Osteoblast (primary cell): ENCODE data around the gene C16orf54. TPM values are rescaled to one million over a fixed set of nuclear protein-coding genes. Genes with fewer than 3 reads are reported as not detected.
A peak's percentile ranks its signal among the peaks of the same experiment; 100 is the strongest.

Source experiments
- DNase-seq: peaks from one replicate; pipeline ENCODE4 v3.0.0; 2011; ENCODE audit warnings: low spot score, mixed read lengths; ENCODE audit not compliant: insufficient read length; ENCODE audit errors: missing footprints
- H2AFZ ChIP-seq: 2 replicates; pipeline ENCODE4 v1.6.0; 2011; ENCODE audit warnings: mild to moderate bottlenecking, low read length
- H3K27ac ChIP-seq: 2 replicates; pipeline ENCODE4 v1.5.1; 2011; ENCODE audit warnings: mild to moderate bottlenecking, low read depth, low read length, moderate library complexity
- H3K27me3 ChIP-seq: 2 replicates; pipeline ENCODE4 v1.6.0; 2012; ENCODE audit warnings: mild to moderate bottlenecking, control low read depth, inconsistent platforms, low read length, moderate library complexity; ENCODE audit not compliant: insufficient read depth
- H3K36me3 ChIP-seq: 2 replicates; pipeline ENCODE4 v1.5.1; 2011; ENCODE audit warnings: mild to moderate bottlenecking, low read length, control low read depth, moderate library complexity; ENCODE audit not compliant: insufficient read depth
- H3K4me1 ChIP-seq: 2 replicates; pipeline ENCODE4 v1.5.1; 2011; ENCODE audit warnings: mild to moderate bottlenecking, low read length, control low read depth, moderate library complexity; ENCODE audit not compliant: insufficient read depth
- H3K4me2 ChIP-seq: 2 replicates; pipeline ENCODE4 v1.6.0; 2011; ENCODE audit warnings: mild to moderate bottlenecking, low read length; ENCODE audit not compliant: insufficient read depth
- H3K4me3 ChIP-seq: fragments of 200-600 bp; sonication (generic); 3 replicates; pipeline ENCODE4 v1.5.1; 2012; ENCODE audit warnings: mild to moderate bottlenecking, low read length, inconsistent platforms; ENCODE audit not compliant: insufficient read depth
- H3K79me2 ChIP-seq: 2 replicates; pipeline ENCODE4 v1.6.0; 2012; ENCODE audit warnings: mild to moderate bottlenecking, low read length, control low read depth, inconsistent platforms; ENCODE audit not compliant: insufficient read depth
- H3K9me3 ChIP-seq: 2 replicates; pipeline ENCODE4 v1.5.1; 2011; ENCODE audit warnings: low read depth, low read length, control low read depth
- H4K20me1 ChIP-seq: 2 replicates; pipeline ENCODE4 v1.6.0; 2012; ENCODE audit warnings: mild to moderate bottlenecking, low read length, control low read depth; ENCODE audit not compliant: insufficient read depth
- total RNA-seq: library from RNA; depleted of rRNA; stranded (reverse); fragments of >200 nt; gene quantifications from 2 replicates; pipeline ENCODE4 v1.2.3, GENCODE V29; 2012
- TF ChIP-seq, protein P1 (sequence below): IDR thresholded peaks from 2 replicates; pipeline ENCODE4 v1.5.1; 2011; ENCODE audit warnings: mild to moderate bottlenecking, low read depth, low read length, moderate library complexity; ENCODE audit errors: extremely low read depth

C16orf54 gene
- total RNA-seq, 1 donor, result 0.72 TPM

DNA sequence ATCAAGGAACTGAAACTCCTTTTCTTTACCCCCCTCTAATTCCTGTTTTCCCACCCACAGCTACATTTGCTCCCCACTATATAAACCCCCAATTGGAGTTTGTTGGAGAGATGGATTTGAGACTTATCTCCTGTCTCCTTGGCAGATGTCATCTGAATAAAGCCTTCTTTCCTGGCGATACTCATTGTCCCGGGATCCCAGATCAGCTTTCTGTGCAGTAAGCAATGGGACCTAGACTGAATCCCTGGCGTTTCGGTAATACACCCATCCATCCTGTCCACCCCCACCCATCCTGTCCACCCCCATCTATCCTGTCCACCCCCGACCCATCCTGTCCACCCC lies 44.6 kb downstream of the C16orf54 start:
- DNase-seq, result no peak
- H3K4me1 ChIP-seq, result peaks cover 2% of the 10 kb centered on the region
- TF ChIP-seq, protein P1, sequence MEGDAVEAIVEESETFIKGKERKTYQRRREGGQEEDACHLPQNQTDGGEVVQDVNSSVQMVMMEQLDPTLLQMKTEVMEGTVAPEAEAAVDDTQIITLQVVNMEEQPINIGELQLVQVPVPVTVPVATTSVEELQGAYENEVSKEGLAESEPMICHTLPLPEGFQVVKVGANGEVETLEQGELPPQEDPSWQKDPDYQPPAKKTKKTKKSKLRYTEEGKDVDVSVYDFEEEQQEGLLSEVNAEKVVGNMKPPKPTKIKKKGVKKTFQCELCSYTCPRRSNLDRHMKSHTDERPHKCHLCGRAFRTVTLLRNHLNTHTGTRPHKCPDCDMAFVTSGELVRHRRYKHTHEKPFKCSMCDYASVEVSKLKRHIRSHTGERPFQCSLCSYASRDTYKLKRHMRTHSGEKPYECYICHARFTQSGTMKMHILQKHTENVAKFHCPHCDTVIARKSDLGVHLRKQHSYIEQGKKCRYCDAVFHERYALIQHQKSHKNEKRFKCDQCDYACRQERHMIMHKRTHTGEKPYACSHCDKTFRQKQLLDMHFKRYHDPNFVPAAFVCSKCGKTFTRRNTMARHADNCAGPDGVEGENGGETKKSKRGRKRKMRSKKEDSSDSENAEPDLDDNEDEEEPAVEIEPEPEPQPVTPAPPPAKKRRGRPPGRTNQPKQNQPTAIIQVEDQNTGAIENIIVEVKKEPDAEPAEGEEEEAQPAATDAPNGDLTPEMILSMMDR, result no peak
- H2AFZ ChIP-seq, result no peak overlapping the region
- H3K36me3 ChIP-seq, result no peaks in the 10 kb centered on the region
- H3K9me3 ChIP-seq, result no peaks in the 10 kb centered on the region
- no peak overlapping the region for H3K4me2 ChIP-seq
- no peak overlapping the region for H3K27ac ChIP-seq
- no peaks in the 10 kb centered on the region for H3K79me2 ChIP-seq
- H4K20me1 ChIP-seq, result no peaks in the 10 kb centered on the region
- H3K4me3 ChIP-seq, result no peak overlapping the region
- peaks cover 10% of the 10 kb centered on the region for H3K27me3 ChIP-seq

DNA sequence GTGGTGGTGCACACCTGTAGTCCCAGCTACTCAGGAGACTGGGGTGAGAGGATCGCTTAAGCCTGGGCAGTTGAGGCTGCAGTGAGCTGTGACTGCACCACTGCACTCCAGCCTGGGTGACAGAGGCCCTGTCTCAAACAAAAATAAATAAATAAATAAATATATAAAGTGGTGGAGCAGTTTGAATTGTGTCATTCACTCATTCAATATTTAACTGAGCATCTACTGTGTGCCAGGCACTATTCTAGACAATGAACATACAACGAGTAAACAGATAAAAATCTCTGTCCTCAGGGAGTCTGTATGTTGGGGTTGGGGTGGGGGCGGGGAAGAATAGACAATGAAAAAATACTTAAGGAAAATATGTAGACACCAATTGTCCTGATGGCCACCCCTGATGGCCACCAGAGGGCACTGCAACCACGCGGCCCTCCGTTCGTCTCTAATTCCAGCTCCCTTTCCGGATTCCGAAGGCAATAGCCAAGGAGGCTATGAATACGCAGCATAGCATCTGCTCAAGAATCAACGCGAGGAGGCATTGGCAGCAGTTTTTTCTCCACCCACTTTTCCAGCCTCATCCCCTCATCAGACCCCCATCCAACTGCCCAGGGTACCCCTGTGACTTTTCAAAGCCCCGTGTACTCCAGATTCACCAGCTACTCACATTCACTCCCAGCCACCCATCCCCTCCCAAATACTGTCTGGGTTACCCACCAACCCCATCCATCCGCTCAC lies 45.4 kb downstream of the C16orf54 start:
- Histone ChIP-seq H3K79me2 (no peaks in the 10 kb centered on the region), H3K4me3 (no peak overlapping the region), H4K20me1 (no peaks in the 10 kb centered on the region), H2AFZ (peak overlapping the region; percentile 31), H3K36me3 (no peaks in the 10 kb centered on the region), H3K27me3 (peaks cover 10% of the 10 kb centered on the region), H3K9me3 (no peaks in the 10 kb centered on the region), H3K4me1 (peaks cover 2% of the 10 kb centered on the region), H3K4me2 (peak overlapping the region; percentile 34), H3K27ac (no peak overlapping the region)
- TF ChIP-seq, protein P1, result peak; percentile 88
- DNase-seq, result peak; percentile 98

DNA sequence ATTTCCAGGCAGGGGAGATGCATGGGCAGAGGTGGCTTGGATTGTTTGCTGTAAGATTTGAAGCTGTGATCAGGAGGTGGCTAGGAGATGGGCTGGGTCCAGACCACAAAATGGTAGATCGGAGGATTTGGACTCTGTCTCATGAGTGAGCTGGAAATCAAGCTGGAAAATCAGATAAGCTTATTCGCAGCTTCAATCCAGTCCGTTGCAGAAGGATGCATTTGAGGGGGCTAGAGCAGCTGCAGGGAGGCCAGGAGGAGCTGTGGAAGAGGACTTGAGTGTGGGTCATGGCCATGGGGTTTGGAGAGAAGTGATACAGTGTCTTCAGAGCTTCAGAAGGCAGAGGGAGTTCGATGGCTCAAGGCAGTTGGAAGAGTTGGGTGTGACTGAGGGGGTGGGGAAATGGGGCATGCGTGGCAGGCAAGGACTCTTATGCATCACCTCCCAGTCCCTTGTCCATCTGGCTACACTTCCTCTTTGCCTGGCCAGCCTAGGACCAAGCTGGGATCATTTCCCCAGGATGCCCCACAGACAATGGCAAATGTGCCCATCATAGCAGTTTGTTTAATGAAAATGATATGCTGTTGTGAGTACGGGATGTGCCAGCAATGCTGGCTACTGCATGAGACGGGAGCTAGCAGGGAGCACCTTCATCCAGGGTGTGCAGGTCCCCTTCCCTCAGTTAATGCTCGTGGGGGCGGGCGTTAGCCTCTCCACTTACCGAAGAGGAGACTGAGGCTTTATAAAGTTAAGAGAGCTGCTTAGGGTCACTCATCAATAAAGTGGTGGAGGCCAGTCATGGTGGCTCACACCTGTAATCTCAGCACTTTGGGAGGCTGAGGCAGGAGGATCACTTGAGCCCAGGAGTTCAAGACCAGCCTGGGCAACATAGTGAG lies 46.2 kb downstream of the C16orf54 start:
- TF ChIP-seq, protein P1, result no peak
- H3K4me1 ChIP-seq, result peaks cover 2% of the 10 kb centered on the region
- peak; percentile 69 for DNase-seq
- no peak overlapping the region for H2AFZ ChIP-seq
- H3K79me2 ChIP-seq, result no peaks in the 10 kb centered on the region
- no peak overlapping the region for H3K4me2 ChIP-seq
- H3K27me3 ChIP-seq, result peaks cover 10% of the 10 kb centered on the region
- H4K20me1 ChIP-seq, result no peaks in the 10 kb centered on the region
- no peak overlapping the region for H3K4me3 ChIP-seq
- no peak overlapping the region for H3K27ac ChIP-seq
- H3K9me3 ChIP-seq, result no peaks in the 10 kb centered on the region
- no peaks in the 10 kb centered on the region for H3K36me3 ChIP-seq
